Ecto neural progenitor cell (in vitro differentiated cells): ENCODE measurements around the gene PIGM.
"Not testable (repeated sequence)": the region's sequence is repeated elsewhere in the genome, so short reads cannot be mapped to it uniquely, and the experiment has no call there.

Source experiments
- DNase-seq: peaks from one replicate; pipeline ENCODE4 v3.0.0-alpha.2; 2018; ENCODE audit warnings: low spot score

The PIGM gene

DNA sequence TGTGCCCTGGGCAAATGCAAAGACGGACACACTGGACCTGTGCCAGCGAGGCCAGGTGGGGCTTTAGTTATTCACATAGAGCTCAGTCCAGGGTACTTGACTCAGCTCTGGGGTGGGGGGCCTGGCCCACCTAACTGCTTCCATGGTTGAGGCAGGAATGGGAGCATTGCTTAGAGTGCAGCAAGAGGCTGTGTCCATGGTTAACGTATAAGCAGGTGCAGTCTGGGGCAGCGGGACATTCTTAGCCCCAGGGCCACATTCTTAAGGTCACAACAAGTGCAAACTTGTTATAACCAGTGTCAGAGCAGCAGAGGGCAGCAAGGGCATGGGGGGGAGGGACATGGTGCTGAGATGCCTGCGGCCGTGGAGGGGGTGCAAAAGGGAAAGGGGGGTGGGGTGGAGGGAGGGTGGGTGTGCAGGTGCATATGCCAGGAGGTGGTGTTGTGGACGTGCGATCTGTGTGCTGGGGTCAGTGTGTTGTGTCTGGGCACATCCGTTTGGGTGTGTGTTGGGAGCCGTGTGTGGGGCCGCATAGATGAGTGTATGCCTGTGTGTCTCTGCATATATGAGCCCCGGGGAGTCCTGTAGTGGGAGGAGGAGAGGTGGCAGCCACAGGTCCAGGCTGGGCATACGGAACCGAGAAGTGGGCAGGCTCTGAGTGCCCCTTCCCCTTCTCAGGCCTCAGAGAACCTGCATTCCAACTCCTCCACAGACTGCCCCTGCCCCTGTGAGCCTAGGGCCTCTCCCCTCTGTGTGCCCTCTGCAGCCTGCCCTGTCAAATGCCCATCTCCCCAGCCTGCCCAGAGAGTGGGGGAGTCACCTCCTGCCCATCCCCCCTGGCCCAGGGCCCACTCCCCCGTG, 29.8 kb upstream of the PIGM start:
- DNase-seq: peak; percentile 53

DNA sequence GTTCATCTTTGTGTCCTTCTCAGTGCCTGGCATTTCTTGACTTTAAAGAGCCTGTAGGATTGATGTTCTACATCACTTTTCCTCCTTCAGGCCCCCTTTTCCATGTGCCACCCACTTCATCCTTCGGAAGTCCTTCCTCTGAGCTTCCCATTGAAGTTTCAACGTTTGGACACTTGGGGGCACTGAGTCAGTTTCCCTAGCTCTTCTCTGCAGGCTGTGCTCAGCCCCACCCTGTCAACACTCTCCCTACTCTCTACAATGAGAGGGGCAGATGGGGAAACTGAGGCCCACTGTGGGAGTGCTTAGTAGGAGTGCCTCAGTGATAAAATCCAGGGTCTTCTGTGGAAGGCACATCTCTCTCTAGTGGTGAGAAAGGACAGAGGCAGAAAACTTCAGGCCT, 26.3 kb upstream of the PIGM start:
- no peak for DNase-seq

DNA sequence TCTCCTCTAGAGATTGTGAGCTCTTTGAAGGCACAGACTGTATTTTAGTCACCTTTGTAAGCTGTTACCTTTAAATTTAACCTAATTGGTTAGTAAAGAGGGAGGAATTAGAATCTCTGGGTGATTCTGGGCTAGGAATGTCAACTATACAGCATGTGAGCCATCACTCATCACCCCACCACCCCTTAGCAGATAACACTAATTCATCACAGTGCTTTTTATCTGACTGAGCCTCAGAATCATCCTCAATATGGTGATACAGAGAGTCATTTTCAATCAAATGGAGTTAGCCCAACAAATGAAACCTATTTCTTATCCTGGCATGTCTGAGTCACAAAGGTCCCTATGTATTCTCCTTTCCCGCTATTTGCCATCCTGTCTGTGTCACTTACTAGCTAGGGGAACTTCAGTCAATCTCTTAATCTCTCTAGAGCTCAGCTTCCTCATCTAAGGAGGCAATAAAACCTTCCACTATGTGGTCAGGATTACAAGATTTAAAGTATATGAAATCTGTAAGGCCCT, 24.9 kb upstream of the PIGM start:
- DNase-seq: no peak

DNA sequence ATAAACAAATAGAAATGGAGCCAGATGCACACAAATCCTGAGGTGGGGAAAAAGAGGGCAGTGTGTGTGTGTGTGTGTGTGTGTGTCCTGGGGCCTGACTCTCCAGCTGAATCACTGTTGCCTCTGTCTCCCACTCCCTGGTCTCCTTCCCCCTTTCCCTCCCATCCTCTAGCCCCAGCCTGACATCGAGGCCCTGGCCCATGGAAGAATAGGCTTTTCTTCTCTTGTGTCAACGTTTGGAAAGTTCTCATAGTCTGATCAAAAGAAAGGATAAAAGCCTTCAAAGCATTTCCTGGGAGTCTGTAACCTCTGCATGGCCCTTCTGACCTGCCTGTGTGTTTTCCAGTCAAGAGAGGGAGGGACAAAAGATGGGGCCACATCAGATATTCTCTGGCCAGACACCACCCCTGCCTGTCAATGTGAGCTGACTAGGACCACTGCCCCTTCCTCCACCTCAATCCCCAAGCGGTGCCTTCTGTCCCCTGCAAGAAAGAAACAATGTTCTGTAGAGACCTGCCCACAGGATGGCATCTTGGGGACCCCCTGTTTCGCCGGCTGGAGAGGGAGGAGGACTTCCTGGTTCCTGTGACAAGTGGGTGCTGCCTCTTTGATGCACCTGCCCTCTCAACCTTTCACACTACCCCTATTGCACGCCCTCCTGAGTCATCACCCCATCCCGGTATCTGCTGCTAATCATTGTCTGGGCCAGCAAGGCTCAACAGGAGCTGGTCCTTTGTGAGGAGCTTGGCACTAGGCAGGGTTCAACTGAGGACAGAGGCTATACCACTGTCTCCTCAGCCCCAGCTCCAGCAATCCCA, 22.0 kb upstream of the PIGM start:
- no peak for DNase-seq

DNA sequence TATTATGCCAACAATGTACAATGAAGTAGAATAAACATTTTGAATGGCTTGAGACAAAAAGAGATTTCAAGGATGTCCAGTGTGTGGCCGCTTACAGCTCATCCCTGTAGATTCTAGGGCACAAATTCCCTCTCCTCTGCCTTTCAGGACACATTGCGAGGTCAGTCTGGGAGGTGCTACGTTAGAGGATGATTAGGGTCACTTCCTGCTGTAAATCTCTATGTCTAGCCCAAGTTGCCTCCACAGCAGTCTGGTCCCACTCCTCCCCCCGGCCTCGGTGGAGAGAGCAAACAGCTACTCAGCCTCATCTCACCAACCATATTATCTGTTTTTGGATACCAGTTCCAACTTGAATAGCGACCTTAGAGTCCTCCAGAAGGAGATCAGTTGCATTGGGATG, 21.1 kb upstream of the PIGM start:
- DNase-seq: no peak

DNA sequence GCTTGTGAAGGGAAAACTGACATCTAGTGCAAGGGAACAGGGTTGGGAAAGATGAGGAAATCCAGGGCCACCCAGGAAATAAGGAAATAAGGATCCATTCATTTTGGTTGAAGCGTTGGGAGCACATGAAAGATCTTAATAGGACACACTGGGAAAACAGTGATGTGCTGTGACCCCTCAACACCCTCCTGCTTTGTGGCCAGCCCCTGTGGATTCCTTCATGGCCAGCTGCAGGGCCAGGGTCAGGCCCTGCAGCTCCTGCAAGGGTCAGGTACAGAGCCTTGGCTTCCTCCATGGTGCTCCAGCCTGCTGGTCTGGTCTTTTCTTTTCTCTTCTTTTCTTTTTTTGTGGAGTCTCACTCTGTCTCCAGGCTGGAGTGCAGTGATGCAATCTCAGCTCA, 18.8 kb upstream of the PIGM start:
- DNase-seq: no peak

DNA sequence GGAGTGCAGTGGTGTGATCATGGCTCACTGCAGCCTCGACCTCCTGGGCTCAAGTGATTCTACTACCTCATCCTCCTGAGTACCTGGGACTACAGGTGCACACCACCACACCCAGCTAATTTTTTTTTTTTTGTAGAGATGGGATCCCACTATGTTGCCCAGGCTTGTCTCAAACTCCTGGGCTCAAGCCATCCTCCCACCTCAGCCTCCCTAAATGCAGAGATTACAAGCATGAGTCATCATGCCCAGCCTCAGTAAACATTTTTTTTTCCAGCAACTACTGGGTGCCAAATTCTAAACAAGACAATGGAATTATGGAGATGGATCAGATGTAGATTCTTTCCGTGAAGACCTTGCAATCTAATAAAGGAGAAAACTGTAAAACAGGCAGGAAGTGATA, 18.4 kb upstream of the PIGM start:
- not testable (repeated sequence) for DNase-seq

DNA sequence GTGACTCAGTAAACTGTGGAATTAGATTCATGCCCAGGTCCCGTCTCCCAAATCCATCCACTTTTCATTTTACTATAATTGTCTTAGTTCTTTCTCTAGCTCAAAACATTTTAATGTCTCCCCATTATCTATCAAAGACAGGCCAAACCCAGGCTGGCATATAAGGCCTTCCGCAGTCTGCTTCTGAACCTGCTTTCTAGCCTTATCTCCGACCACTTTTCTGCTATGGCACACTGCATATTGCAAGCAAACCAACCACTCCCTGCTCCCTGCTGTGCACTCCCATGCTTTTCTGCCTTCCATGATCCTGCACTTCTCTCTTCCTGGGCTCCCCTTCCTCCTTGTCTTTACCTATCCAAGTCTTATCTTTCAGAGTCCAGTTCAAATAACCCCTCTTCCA, 17.3 kb upstream of the PIGM start:
- DNase-seq: no peak

DNA sequence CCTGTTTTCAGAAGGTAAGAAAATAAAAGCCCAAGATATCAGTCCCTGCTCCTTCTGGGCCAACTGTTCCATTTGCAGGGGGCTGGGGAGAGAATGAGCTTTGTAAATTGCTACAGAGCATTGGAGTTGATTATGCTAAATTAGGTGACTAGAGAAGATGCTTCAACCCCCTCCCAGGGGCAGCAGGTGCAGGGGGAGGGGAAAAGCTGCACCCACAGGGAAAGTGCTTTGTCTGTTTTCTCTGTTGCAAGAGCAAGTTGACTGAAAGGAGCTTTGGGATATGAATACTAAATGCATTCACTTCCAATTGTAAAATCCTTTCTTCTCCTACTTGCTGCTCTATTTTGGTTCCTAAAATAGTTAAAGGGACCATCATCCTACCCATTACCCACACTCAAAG, 16.5 kb upstream of the PIGM start:
- no peak for DNase-seq

DNA sequence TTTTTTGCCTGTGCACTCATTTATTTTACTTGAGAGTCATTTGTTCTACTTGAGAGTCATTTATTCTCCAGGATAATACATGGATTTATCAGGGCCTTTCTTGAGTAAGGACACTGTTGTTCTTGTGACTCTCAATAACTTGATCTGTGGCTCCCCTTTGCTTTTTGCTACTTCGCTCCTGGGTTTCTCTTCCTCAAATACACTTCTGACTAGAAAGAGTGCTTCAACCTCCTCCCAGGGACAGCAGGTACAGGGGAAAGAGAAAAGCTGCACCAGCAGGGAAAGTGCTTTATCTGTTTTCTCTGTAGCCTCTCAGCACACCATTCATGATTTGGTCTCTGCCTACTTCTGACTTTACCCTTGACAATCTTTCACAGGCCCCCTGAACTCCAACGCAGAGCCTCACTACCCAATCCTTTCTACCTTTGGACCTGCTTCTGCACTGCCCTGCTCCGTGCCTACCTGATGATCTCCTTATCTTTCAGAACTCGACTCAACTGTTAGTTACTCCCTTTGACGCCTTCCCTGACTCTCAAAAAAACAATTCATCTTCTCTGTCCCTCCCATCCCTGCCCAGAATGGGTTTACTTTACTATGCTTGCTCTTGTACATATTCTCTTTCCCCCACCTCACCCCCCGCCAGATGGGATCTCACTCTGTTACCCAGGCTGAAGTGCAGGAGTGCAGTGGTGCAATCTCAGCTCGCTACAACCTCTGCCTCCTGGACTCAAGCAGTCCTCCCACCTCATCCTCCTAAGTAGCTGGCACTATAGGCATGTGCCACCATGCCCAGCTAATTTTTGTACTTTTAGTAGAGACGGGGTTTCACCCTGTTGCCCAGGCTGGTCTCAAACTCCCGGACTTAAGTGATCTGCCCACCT, 15.6 kb upstream of the PIGM start:
- no peak for DNase-seq

DNA sequence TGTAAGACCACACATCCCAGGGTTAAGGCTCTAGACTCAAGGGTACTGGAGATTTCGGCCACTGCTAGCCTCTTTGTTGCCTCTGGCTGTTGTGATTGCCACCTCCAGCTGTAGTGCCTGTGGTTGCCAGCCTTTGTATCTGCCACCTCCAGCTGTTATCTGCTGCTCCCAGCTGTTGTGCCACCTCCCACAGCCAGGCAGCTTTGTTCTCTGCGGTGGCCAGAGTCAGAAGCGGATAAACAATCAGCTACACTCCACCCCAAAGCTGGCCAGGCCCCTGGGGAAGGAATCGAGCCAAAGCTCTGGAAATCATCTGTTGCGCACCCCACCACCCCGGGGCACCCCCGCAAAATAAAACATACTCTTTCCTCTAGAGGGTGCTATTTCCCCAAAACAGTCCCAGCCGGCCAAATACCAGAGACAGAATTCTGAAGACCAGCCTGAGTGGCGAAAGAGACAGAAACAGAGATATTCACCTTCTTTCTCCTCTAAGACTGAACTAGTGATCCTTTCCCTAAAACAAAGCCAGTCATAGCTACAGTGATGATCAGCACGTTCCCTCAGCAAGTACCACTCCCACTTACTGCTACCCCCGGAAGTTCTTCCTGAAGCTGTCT, 14.8 kb upstream of the PIGM start:
- DNase-seq: peak; percentile 69

DNA sequence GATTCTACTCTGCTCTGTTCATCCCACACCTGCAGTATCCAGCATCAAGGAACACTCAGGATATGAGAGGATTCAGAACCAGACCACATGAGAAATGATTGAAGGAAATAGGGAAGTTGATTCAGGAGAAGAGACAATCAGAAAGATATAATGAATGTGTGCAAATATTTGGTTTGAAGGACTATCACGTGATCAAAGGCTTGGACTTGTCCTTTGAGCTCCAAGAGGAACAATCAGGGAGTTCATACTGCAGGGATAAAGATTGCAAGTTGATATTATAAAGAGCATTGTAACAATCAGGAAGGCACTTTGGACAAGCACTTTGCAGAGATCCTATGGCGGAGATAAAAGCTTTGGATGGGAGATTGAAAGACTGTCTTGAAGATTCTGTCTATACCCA, 13.9 kb upstream of the PIGM start:
- no peak for DNase-seq

DNA sequence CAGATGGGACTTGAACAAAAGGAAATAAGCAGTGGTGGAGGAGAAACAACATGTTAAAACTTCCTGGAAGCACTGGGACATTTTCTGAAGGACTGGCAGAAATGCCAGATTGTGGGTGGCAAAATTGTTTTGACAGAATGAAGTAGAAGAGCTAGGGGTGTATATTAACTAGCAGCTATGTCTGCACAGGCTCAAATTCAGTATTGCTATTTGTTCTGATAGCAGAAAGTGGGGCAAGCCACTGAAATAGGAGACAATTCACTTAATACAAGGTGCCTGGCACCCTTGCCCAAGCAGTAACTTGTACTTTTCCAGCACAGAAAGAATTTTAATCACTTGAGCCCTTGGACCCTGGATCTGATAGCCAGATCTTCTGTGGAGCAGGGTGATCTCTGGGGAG, 11.8 kb upstream of the PIGM start:
- no peak for DNase-seq

DNA sequence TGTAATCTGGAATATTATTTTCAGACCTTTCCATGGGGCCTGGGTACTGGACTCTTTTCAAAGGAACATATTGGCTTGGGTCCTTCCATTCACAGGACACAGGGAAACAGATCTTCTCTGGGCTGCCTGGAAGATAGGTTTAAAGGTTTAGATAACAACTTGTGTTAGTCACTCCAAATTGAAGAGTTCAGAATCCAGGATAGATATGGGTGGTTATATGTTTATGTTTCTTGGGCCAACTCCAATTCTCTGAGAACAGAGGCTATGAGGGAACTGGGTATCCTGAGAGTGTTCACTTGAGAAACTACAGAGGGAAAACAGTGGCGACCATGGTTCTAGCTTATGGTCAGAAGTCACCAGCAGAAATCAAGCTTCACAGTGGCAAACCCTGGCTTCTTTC, 8.7 kb upstream of the PIGM start:
- no peak for DNase-seq

DNA sequence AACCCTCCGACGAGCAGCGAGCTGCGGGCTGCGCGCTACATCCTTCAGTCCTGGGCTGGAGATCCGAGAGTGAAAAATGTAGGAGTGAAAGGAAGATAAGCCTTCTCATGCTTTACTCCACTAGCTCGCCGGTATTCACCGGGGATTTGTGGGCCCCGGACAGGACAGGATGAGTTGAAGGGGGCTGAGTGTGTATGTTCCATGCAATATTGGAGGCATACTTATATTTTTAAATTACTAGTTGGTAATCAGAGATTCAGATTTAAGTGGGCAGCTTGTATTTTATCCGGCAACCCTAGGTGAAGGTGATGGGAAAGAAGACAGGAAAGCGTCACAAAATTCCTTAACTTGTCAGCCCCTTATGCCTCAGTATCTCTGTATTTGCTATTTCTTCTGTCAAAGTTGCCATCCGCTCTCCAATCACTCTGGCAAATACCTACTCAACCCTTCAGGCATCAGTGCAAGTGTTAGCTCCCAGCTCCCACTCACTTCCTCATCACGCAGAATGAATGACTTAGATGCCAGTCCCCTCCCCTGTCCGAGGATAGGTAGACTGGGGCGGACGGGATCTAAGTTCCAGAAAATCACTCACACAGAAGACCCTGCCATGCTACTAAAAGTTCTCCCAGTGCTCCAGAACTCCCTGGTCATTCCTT, 503 bp upstream of the PIGM start:
- DNase-seq: no peak

DNA sequence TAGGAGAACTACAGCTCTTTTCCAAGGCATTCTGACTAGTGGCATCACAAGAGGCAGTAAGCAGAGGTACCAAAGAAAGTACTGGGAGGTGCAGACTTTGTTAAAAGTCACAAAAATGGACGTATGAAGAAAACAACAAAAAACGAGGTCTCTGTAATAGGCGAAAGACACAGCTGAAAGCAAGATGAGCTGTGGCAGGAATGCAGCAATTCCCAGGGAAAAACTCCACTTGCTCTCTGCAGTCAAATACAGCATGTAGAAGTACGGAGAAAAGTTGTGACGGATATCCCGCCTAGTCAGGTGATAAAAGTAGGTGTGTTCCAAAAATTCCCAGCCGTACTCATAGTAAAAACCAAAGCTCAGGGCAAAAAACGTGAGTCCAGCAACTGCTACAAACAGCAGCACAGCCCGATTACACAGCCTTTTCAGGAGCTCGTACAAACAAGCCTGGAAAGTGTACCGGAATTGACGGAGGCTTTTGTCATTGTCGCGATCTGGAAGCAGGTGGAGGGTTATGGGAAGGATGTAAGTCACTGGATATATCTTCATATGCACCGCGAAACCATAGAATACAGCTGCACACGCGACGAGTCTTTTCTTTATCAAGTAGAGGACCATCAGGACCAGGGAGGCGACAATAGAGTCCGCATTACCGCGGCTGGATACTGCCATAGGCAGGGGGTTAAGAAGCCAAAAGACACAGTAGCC, 979 bp downstream of the PIGM start:
- DNase-seq: no peak

DNA sequence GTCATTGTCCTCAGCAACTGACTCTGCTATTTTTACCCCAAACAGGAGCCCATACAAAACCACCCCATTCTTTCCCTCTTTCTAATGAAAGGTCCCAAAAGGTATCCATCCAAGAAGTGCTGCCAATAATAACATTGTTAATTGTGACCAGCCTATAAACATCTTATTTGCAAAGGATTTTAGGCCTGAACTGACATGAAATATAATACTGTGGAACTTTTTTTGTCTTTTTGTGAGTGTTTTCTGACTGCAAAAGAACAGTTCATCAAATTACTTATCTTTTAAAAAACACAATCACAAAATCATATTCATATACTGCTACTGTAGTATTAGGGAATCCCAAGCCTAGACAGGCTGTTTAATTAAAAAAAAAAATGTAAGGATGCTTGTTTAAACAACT, 3.4 kb downstream of the PIGM start:
- DNase-seq: no peak

DNA sequence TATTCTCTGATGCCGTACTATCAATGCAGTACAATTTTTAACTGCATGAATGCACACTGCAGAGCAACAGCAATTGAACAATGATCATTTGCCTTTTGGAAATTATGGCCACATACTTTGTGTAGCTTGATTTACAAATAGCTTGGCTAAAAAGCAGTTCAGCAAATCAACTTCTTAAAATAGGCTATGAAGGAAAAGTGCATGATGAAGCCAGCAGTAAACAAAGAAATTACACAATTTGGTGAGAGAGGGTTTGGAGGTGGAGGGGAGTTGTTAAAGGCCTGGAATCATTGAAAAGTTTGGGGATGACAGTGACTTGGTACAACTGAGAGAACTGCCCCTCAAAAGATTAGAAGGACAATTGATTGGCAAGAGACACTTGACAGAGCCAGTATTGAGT, 6.5 kb downstream of the PIGM start:
- no peak for DNase-seq

DNA sequence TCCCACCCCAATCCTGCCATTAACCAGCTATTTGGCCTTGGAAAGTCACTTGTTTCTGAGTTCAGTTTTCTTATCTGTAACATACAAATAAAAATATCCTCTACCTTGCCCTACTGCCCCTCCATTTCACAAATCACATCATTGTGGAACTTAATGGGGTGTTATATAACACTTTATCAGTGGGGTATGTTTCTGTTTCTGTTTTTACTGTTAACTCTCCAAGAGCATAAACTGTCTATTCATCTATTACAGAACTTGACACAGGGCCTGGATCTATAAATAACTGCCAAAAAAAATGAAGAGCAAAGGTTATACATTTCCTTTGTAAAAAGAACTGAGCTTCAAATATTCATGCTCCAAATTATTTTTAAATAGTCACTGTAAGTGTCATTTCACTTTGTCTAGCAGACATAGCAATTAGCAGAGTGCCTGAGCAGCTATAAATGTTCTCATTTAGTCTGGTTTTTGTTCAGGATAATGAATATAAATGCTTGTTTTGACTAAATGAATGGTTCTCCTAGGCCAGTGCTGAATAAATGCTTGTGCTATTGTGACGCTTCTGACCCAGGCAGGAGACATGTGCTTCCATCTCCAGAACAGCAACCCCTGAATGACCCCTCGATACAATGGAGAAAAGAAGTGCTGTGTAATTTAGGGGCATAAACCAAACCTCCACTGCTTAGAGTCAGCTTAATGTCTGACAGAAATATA, 7.4 kb downstream of the PIGM start:
- DNase-seq: no peak
